Neutrophil (primary cell): ENCODE data around the gene RPS6KA6.

Experiments
- H3K27ac ChIP-seq: fragments of 200-600 bp; sonication (generic); 2 replicates; pipeline ENCODE4 v1.5.1; 2016; ENCODE audit warnings: mild to moderate bottlenecking, moderate library complexity
- H3K27me3 ChIP-seq: fragments of 200-600 bp; sonication (generic); 2 replicates; pipeline ENCODE4 v1.6.0; 2016; ENCODE audit warnings: mild to moderate bottlenecking
- H3K36me3 ChIP-seq: fragments of 200-600 bp; sonication (generic); 2 replicates; pipeline ENCODE4 v1.5.1; 2017
- H3K4me1 ChIP-seq, 2 experiments: fragments of 200-600 bp in 1 of 2; sonication (generic) in 1 of 2; 1 replicate in 1 of 2; 2 replicates in 1 of 2; pipeline versions ENCODE4 v1.5.1 to v1.6.1; 2013 to 2016; ENCODE audit warnings: low read depth in 1 of 2, low read length in 1 of 2, mild to moderate bottlenecking in 1 of 2, moderate library complexity in 1 of 2; ENCODE audit not compliant: control insufficient read depth in 1 of 2, insufficient read depth in 1 of 2
- H3K4me3 ChIP-seq, 2 experiments: fragments of 200-600 bp in 1 of 2; sonication (generic) in 1 of 2; 1 replicate in 1 of 2; 2 replicates in 1 of 2; pipeline ENCODE4 v1.5.1; 2013 to 2016; ENCODE audit warnings: low read depth in 1 of 2, low read length in 1 of 2, mild to moderate bottlenecking in 1 of 2, moderate library complexity in 1 of 2
- H3K9me3 ChIP-seq: fragments of 200-600 bp; sonication (generic); 2 replicates; pipeline ENCODE4 v1.5.1; 2016
- CTCF ChIP-seq: fragments of 200-600 bp; sonication (generic); IDR thresholded peaks from 2 replicates; pipeline ENCODE4 v1.5.1; 2016; ENCODE audit warnings: antibody characterized with exemption

RPS6KA6 gene

GRCh38 chrX:84064164-84064563 lies 123.8 kb downstream of the RPS6KA6 start:
- Histone ChIP-seq H3K9me3 (no peaks in the 10 kb centered on the region), H3K27me3 (no peaks in the 10 kb centered on the region), H3K36me3 (no peaks in the 10 kb centered on the region), H3K27ac (no peak overlapping the region), H3K4me1 (no peaks in the 10 kb centered on the region), H3K4me3 (no peak overlapping the region)
- TF ChIP-seq CTCF: no peak

GRCh38 chrX:84047339-84047738 lies 140.7 kb downstream of the RPS6KA6 start:
- Histone ChIP-seq H3K4me3 (no peak overlapping the region), H3K9me3 (no peaks in the 10 kb centered on the region), H3K27ac (no peak overlapping the region), H3K36me3 (no peaks in the 10 kb centered on the region), H3K27me3 (no peaks in the 10 kb centered on the region), H3K4me1 (no peaks in the 10 kb centered on the region)
- no peak for TF ChIP-seq CTCF

- H3K27ac ChIP-seq: no peak overlapping the region
- no peaks in the 10 kb centered on the region for H3K9me3 ChIP-seq
- no peak for TF ChIP-seq CTCF
- no peaks in the 10 kb centered on the region for H3K27me3 ChIP-seq
- H3K4me3 ChIP-seq: no peak overlapping the region
- no peaks in the 10 kb centered on the region for H3K4me1 ChIP-seq
- no peaks in the 10 kb centered on the region for H3K36me3 ChIP-seq
Observed at GRCh38 chrX:84046403-84046984, 141.5 kb downstream of the RPS6KA6 start.

GRCh38 chrX:84044051-84044450 lies 143.9 kb downstream of the RPS6KA6 start:
- Histone ChIP-seq H3K27ac (no peak overlapping the region), H3K27me3 (no peaks in the 10 kb centered on the region), H3K36me3 (no peaks in the 10 kb centered on the region), H3K4me3 (no peak overlapping the region), H3K9me3 (no peaks in the 10 kb centered on the region), H3K4me1 (no peaks in the 10 kb centered on the region)
- no peak for TF ChIP-seq CTCF
